ENCODE measurements around the gene RASGRF1.

GRCh38 chr15:79078763-79079410 is 11.7 kb downstream of the RASGRF1 start:
- TF ChIP-seq CTCF (IDR thresholded peaks at IDR 0.05 in 8 of 11, conservative IDR thresholded peaks at IDR 0.05 in 3 of 11) (no peak), POLR2A (IDR thresholded peaks at IDR 0.05) (no peak), POLR2AphosphoS5 (IDR thresholded peaks at IDR 0.05) (no peak)

All from spleen (tissue), 7 donors.